HG03097 (cell line): ENCODE measurements around the gene HSPA12B.

Source experiments
- ATAC-seq: cut with Tn5 transposase; IDR thresholded peaks from one replicate; pipeline ENCODE4 v1.9.1; 2021; ENCODE audit not compliant: unreplicated experiment, low FRiP score

Gene HSPA12B, protein sequence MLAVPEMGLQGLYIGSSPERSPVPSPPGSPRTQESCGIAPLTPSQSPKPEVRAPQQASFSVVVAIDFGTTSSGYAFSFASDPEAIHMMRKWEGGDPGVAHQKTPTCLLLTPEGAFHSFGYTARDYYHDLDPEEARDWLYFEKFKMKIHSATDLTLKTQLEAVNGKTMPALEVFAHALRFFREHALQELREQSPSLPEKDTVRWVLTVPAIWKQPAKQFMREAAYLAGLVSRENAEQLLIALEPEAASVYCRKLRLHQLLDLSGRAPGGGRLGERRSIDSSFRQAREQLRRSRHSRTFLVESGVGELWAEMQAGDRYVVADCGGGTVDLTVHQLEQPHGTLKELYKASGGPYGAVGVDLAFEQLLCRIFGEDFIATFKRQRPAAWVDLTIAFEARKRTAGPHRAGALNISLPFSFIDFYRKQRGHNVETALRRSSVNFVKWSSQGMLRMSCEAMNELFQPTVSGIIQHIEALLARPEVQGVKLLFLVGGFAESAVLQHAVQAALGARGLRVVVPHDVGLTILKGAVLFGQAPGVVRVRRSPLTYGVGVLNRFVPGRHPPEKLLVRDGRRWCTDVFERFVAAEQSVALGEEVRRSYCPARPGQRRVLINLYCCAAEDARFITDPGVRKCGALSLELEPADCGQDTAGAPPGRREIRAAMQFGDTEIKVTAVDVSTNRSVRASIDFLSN

GRCh38 chr20:3732327-3733118 is at the start of gene HSPA12B:
HSPA12B (plus strand) TSS chr20:3732685; CDS start chr20:3738675, 5,990 bp downstream.
- no peak for ATAC-seq

DNA sequence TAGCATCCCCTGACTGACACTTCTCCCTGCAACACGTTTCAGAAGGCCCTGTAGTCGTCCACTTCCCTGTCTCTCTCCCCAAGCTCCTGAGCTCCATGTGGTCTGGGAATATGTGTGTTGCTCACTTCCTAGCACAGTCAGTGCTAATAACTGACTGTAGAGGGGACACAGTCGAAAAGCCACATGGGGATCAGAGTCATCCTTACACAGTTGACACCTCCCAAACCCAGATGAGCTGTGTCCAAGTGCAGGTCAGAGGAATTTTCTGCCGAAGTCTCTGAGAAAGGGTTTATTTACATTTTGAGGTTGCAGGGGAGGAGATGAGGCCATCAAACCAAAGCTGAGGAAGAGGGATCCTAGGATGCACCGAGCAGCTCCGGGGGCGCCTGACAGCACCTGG is 47.1 kb upstream of the HSPA12B start:
- no peak for ATAC-seq

- ATAC-seq, result no peak
Measured at GRCh38 chr20:3686421-3686820, 46.1 kb upstream of the HSPA12B start.

DNA sequence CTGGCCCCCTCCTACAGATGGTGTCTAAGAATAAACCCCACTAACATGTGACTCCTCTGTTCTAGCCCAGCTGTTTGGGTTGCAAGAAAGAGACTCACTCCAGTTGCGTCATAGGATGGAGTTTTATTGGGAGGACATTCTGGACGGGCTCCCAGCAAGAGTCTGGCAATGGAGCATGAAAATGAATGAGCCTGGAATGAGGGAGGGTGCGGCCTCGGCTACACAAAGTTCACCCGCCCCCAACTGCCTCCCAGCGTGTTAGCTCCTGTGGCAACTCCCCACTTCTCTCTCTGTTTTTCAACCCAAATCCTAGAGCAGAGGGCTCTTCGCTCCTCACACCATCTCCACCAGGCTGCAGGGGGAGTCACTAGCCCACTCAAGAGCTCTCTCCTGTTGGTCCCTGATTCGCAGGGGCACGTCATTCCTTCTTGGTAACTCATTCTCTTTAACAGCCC is 45.6 kb upstream of the HSPA12B start:
- no peak for ATAC-seq

- ATAC-seq, result no peak
Measured at GRCh38 chr20:3687655-3688054, 44.8 kb upstream of the HSPA12B start.

GRCh38 chr20:3689978-3690377 is 42.5 kb upstream of the HSPA12B start:
- no peak for ATAC-seq

GRCh38 chr20:3690413-3690812 is 42.1 kb upstream of the HSPA12B start:
- no peak for ATAC-seq

DNA sequence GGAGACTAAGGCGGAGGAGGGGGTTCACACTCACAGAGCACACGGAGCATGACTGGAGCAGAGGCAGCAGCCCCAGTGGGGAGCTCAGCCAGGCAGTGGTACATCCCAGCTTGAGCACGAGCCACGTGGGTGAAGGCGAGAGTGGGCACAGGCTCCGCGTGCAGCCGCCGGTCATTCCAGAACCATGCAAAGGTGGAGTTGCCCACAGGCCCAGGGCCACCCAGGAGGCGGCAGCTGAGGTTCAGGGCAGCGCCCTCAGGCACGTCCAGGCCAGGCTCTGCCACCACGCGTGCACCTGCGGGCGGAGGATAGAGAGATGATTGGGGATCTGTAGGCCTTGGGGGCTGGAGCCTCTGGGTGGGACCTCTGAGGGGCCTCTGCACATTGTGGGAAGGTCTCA is 41.2 kb upstream of the HSPA12B start:
- ATAC-seq, result no peak

- no peak for ATAC-seq
Measured at GRCh38 chr20:3691897-3692296, 40.6 kb upstream of the HSPA12B start.

DNA sequence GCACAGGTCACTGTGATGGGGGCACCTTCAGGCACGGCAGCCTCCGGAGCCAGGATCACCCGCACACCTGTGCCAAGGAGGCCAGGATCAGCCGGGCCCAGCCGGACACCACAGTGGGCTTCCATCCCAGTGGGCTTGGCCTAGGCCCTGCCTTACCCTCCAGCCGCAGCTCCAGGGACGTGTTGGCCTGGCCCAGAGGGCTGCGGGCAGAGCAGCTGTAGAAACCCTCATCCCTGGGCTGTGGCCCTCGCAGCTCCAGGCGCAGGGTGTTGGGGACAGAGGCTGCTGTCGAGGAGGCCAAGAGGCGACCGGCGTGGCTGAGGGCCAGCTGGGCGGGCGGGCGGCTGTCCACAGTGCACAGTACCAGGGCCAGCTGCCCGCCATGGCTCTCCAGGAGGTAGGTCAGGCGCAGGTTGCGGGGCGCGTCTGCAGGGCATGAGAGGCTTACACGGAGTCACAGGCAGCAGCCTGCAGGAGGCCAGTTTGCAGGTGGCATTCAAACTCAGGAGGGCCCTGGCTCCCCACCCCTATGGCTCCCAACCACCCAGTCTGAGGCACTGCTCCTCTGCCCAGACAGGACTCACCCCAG is 39.7 kb upstream of the HSPA12B start:
- no peak for ATAC-seq

DNA sequence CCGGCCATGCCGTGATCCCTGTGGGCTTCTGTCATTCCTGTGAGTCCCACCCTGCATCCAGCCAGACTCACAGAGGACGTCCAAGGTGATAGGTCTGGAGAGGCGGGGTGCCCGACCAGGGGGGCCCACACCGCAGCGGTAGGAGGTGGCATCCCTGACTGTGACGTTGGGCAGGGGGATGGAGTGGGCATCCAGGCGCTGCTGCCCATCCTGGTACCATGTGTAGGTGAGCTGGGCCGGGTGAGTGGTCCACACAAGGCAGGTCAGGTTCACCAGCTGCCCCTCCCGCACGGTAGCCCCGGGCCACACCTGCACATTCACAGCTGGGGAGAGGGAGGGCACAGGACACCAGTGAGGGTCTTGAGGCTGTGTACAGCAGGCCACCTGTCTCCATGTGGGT is 39.1 kb upstream of the HSPA12B start:
- no peak for ATAC-seq

DNA sequence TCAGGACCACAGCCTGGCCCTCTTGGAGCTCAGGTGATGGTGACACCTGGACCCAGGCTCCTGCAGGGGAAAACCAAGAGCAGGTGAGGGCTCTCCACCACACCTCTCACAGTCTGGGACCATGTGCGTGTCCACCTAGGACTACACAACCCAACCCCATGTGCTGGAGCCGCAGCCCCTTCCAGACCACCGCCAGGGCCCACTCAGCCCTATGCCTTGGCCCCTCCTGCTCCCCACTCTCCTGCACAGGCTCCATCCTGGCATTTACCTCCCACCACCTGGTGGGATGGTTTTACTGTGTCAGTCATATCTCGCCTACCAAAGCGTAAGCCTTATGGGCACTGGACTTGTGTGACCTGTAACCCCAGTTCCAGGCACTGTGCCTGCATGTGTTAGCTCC is 37.6 kb upstream of the HSPA12B start:
- no peak for ATAC-seq

- ATAC-seq, result no peak
Measured at GRCh38 chr20:3696200-3696599, 36.3 kb upstream of the HSPA12B start.

DNA sequence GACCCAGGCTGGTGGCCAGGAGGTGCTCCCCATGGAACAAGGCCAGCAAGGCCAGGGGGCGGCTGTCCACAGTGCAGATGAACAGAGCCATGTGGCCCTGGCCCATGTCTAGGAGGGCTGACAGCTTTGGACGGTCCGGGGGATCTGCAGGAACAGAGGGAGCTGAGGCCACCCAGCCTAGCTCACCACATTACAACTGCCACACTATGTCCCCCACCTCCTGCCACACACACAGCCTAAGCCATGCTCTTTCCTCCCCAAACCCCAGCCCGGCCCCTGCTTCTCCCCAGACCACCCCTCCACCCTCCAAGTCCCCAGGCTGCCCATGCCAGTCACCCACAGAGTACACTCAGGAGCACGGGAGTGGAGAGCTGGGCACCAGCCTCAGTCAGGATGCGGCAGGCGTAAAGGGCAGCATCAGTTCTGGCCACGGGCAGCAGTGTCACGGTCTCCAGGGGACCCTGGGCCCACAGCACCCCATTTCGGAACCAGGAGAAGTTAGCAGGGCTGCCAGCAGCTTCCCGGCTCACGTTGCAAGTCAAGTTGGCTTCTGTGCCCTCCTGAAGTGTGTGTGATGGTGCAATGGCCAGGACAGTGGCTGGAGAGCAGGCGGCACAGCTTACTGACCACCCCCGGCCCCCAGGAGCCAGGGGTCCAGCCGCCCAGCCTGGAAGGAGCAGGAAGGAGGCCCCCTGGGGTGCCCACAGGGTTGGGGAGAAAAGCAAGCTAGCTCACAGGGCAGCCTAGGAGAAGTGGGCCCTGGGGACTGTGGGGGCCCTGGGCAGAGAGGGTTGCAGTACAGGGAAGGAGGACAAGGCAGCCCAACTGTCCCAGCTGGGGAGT is 35.5 kb upstream of the HSPA12B start:
- no peak for ATAC-seq

GRCh38 chr20:3697588-3698305 is 34.7 kb upstream of the HSPA12B start:
- no peak for ATAC-seq

- no peak for ATAC-seq
Measured at GRCh38 chr20:3698591-3699001, 33.9 kb upstream of the HSPA12B start.

DNA sequence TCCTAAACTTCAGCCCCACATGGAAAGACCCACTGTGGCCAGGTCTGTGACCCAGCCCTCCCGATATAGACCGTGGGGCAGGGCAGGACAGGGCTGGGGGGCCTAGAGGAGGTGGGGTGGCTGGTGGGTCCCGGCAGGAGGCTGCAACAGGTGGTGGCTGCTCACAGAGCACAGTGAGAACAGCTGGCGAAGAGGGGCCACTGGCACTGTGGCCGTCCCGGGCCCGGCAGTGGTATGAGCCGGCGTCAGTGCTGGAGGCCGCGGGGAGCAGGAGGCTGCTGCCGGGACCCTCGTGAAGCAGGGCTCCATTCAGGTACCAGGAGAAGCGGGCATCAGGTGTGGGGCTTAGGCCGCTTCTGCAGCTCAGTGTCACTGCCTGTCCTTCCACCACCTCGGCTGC is 33.4 kb upstream of the HSPA12B start:
- no peak for ATAC-seq

DNA sequence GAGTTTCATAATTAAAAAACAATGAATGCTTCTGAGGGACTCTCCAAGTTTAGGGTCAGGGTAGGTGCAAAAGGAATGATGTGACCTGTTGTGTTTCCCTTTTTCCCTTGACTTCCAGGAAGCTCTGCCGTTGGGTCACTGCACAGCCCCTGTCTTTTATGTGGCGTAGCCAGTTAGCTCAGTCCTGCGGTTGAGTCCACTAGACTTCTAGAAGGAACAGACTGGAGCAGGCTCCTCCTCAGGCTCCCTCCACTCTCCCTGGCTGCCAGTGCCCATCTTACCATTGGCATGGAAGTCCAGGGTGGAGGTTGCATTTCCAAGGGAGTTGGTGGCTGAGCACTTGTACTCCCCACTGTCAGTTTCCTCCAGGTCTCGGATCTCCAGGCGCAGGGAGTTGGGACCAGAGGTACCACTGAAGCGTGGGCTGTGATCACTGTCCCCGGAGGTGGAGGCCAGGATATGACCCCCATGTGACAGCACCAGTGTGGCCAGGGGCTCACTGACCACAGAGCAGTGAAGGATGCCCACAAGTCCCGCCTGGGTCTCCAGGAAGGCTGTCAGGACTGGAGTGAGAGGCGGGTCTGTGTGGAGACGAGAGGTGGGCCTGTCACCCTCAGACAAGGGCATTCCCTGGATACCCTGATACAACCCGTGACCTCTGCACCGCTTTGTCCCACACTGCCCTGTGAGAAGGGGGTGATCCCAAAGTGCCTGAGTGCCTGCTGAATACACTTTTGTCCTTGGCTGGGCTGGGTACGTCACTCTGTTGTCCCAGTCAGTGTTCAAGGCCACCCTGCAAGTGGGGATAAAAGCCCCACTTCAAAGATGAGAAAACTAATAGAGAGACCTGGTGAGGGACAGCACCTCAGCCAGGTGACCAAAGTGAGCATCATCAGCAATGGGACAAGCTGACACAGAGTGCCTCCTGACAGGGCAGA is 31.2 kb upstream of the HSPA12B start:
- ATAC-seq, result no peak
